GM23338 (cell line): Measurements from ENCODE around the gene NAP1L4. TPM values are rescaled to one million over a fixed set of nuclear protein-coding genes. Genes with fewer than 3 reads are reported as not detected.

ENCODE experiments used
- ATAC-seq: fragments of 200-7000 bp; cut with Tn5 transposase; 3 replicates; pipeline ENCODE4 v1.9.1; 2020
- DNase-seq: peaks from one replicate; pipeline ENCODE4 v3.0.0-alpha.2; 2015; ENCODE audit warnings: low spot score
- H2AFZ ChIP-seq: fragments of 200-600 bp; sonication (generic); 2 replicates; pipeline ENCODE4 v1.8.0; 2016; ENCODE audit warnings: antibody characterized with exemption, mild to moderate bottlenecking, moderate library complexity
- H3F3A ChIP-seq: fragments of 200-600 bp; sonication (generic); replicated peaks from 2 replicates; pipeline ENCODE4 v1.8.0; 2017; ENCODE audit warnings: antibody characterized with exemption, mixed run types, low read depth
- H3K27ac ChIP-seq: fragments of 200-600 bp; sonication (generic); 2 replicates; pipeline ENCODE4 v1.6.1; 2016; ENCODE audit warnings: low read depth
- H3K27me3 ChIP-seq: fragments of 200-600 bp; sonication (generic); 2 replicates; pipeline ENCODE4 v1.8.0; 2016; ENCODE audit warnings: mild to moderate bottlenecking, mixed run types, moderate library complexity; ENCODE audit not compliant: insufficient read depth
- H3K36me3 ChIP-seq: fragments of 200-600 bp; sonication (generic); 2 replicates; pipeline ENCODE4 v1.8.0; 2016; ENCODE audit warnings: mild to moderate bottlenecking; ENCODE audit not compliant: insufficient read depth
- H3K4me1 ChIP-seq: fragments of 200-600 bp; sonication (generic); 2 replicates; pipeline ENCODE4 v1.8.0; 2016; ENCODE audit warnings: mild to moderate bottlenecking, moderate library complexity; ENCODE audit not compliant: insufficient read depth
- H3K4me2 ChIP-seq: fragments of 200-600 bp; sonication (generic); 2 replicates; pipeline ENCODE4 v1.7.1; 2017; ENCODE audit warnings: mixed run types
- H3K4me3 ChIP-seq: fragments of 200-600 bp; sonication (generic); 2 replicates; pipeline ENCODE4 v1.6.1; 2016; ENCODE audit warnings: mixed run types
- H3K79me2 ChIP-seq: fragments of 200-600 bp; sonication (generic); replicated peaks from 2 replicates; pipeline ENCODE4 v1.8.0; 2017; ENCODE audit warnings: mild to moderate bottlenecking; ENCODE audit not compliant: insufficient read depth
- H3K9me2 ChIP-seq: fragments of 200-600 bp; sonication (generic); 2 replicates; pipeline ENCODE4 v1.8.0; 2017; ENCODE audit not compliant: insufficient read depth
- H4K20me1 ChIP-seq: fragments of 200-600 bp; sonication (generic); replicated peaks from 2 replicates; pipeline ENCODE4 v1.8.0; 2017; ENCODE audit warnings: mild to moderate bottlenecking; ENCODE audit not compliant: insufficient read depth
- H3K27ac Mint-ChIP-seq: 2 replicates; pipeline ENCODE4 v1.8.0; 2020; ENCODE audit warnings: inconsistent platforms, mild to moderate bottlenecking, moderate library complexity, mixed read lengths
- H3K27me3 Mint-ChIP-seq: 3 replicates; pipeline ENCODE4 v1.8.0; 2022; ENCODE audit warnings: low read depth, mild to moderate bottlenecking, moderate library complexity, mixed read lengths, inconsistent platforms; ENCODE audit not compliant: insufficient read depth, poor library complexity
- H3K36me3 Mint-ChIP-seq: 3 replicates; pipeline ENCODE4 v1.8.0; 2021; ENCODE audit warnings: low read depth, mild to moderate bottlenecking, inconsistent platforms, moderate library complexity, mixed read lengths
- H3K4me1 Mint-ChIP-seq: 3 replicates; pipeline ENCODE4 v1.8.0; 2020; ENCODE audit warnings: mild to moderate bottlenecking, inconsistent platforms, mixed read lengths
- H3K4me3 Mint-ChIP-seq: 3 replicates; pipeline ENCODE4 v1.8.0; 2021; ENCODE audit warnings: moderate library complexity, mild to moderate bottlenecking, inconsistent platforms, mixed read lengths
- H3K9me3 Mint-ChIP-seq: 3 replicates; pipeline ENCODE4 v1.8.0; 2020; ENCODE audit warnings: moderate library complexity, mild to moderate bottlenecking, inconsistent platforms, mixed read lengths
- CREB1 ChIP-seq: fragments of 250-450 bp; sonication (Bioruptor Pico); IDR thresholded peaks from 2 replicates; pipeline ENCODE4 v1.5.0; 2020; ENCODE audit warnings: low read depth, mild to moderate bottlenecking, moderate library complexity
- ETS1 ChIP-seq: IDR thresholded peaks from 2 replicates; pipeline ENCODE4 v1.6.1; 2016; ENCODE audit warnings: antibody characterized with exemption
- EZH2 ChIP-seq: fragments of 200-600 bp; sonication (generic); IDR thresholded peaks from one replicate; pipeline ENCODE4 v1.8.0; 2017; ENCODE audit warnings: antibody characterized with exemption, mild to moderate bottlenecking, low read depth; ENCODE audit not compliant: unreplicated experiment
- EZH2phosphoT487 ChIP-seq: fragments of 200-600 bp; sonication (generic); IDR thresholded peaks from one replicate; pipeline ENCODE4 v1.8.1; 2018; ENCODE audit warnings: antibody characterized with exemption; ENCODE audit not compliant: unreplicated experiment
- JUNB ChIP-seq: IDR thresholded peaks from one replicate; pipeline ENCODE4 v1.6.1; 2016; ENCODE audit warnings: antibody characterized with exemption; ENCODE audit not compliant: unreplicated experiment
- NANOG ChIP-seq: IDR thresholded peaks from 2 replicates; pipeline ENCODE4 v1.6.1; 2016; ENCODE audit warnings: antibody characterized with exemption, borderline replicate concordance
- POLR2AphosphoS5 ChIP-seq: IDR thresholded peaks from 2 replicates; pipeline ENCODE4 v1.6.1; 2016; ENCODE audit warnings: antibody characterized with exemption, low read depth
- REST ChIP-seq: IDR thresholded peaks from one replicate; pipeline ENCODE4 v1.6.1; 2018; ENCODE audit warnings: antibody characterized with exemption; ENCODE audit not compliant: unreplicated experiment
- STAT1 ChIP-seq: IDR thresholded peaks from one replicate; pipeline ENCODE4 v1.6.1; 2016; ENCODE audit warnings: antibody characterized with exemption; ENCODE audit not compliant: unreplicated experiment
- ZNF114 ChIP-seq: fragments of 250-450 bp; sonication (Bioruptor Pico); IDR thresholded peaks from 2 replicates; pipeline ENCODE4 v1.5.0; 2020; ENCODE audit warnings: mild to moderate bottlenecking, moderate library complexity
- ZNF331 ChIP-seq: fragments of 250-450 bp; sonication (Bioruptor Pico); IDR thresholded peaks from 2 replicates; pipeline ENCODE4 v1.5.0; 2020; ENCODE audit warnings: low read depth, mild to moderate bottlenecking, moderate library complexity
- ZNF462 ChIP-seq: fragments of 250-450 bp; sonication (Bioruptor Pico); IDR thresholded peaks from 2 replicates; pipeline ENCODE4 v1.5.0; 2020; ENCODE audit warnings: mild to moderate bottlenecking, moderate library complexity
- polyA plus RNA-seq: library from polyadenylated mRNA; unstranded; fragments of >200 nt; fragmentation: Nextera tagmentation; extraction: Ambion mirVana; gene quantifications from 2 replicates; pipeline ENCODE4 v1.2.1, GENCODE V29; 2016
- total RNA-seq: library from RNA; depleted of rRNA; stranded (reverse); fragments of >200 nt; shearing (Covaris generic); gene quantifications from 2 replicates; pipeline ENCODE4 v1.2.3, GENCODE V29; 2014
- TF ChIP-seq, protein P1 (sequence below), 2 experiments: fragments of 200-600 bp in 1 of 2; sonication (generic) in 1 of 2; conservative IDR thresholded peaks; 2 replicates each; pipeline versions ENCODE4 v1.5.1 to v1.6.1; 2016 to 2017; ENCODE audit warnings: antibody characterized with exemption in 2 of 2, low read depth in 2 of 2, mild to moderate bottlenecking in 2 of 2, moderate library complexity in 1 of 2

The NAP1L4 gene
- total and polyA plus RNA-seq, 2 experiments from 2014 or later, result 181 to 189 TPM

DNA sequence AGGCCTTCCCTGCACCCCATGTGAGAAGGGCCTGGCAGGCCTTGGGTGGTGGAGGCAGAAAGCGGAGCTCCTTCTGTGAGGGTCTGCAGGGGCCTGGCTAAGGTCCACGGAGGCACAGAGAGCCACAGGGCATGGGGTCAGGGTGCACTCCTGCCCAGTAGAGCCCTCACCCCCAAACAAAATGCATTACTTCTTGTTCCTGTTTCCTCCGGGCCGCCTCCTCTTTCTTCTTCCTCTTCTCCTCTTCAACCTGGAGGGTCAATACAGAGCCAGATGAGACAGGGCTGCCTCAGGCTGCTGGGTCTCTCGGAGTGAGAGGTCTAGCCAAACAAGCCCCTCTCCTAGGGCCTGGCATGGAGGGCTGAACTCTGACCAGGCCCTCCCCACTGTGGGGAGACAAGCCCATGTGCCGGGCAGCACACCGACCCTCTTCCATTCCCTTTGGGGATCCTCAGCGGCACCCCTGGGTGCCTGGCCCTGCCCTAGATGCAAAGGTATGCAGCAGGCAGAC, 10.3 kb upstream of the NAP1L4 start (continued):
- no peak for TF ChIP-seq ZNF462 (CRISPR knock-in tag)
- no peak for TF ChIP-seq CREB1
- no peak for TF ChIP-seq EZH2
- TF ChIP-seq JUNB, result no peak
- no peak for TF ChIP-seq ZNF331
- no peak for TF ChIP-seq STAT1
- TF ChIP-seq POLR2AphosphoS5, result no peak
- TF ChIP-seq ZNF114 (CRISPR knock-in tag), result no peak
- no peak for TF ChIP-seq EZH2phosphoT487

GRCh38 chr11:3001496-3001895, 9.4 kb upstream of the NAP1L4 start:
- H3K4me1 ChIP-seq, result no peaks in the 10 kb centered on the region; the same call in 1 of the 2 replicates
- H3K79me2 ChIP-seq, result no peaks in the 10 kb centered on the region
- no peak overlapping the region for H3K4me2 ChIP-seq
- Mint-ChIP-seq H3K4me1 (peaks cover 3% of the 10 kb centered on the region; the same call in 2 of the 3 replicates), H3K9me3 (no peaks in the 10 kb centered on the region), H3K27ac (no peak overlapping the region), H3K36me3 (peaks cover 63% of the 10 kb centered on the region), H3K4me3 (no peak overlapping the region), H3K27me3 (peaks cover 5% of the 10 kb centered on the region)
- H3K27ac ChIP-seq, result no peak overlapping the region
- H3K27me3 ChIP-seq, result no peaks in the 10 kb centered on the region
- no peak overlapping the region for H3K4me3 ChIP-seq
- ATAC-seq, result no peak
- peaks cover 21% of the 10 kb centered on the region for H3K36me3 ChIP-seq
- no peak overlapping the region for H2AFZ ChIP-seq
- H4K20me1 ChIP-seq, result no peaks in the 10 kb centered on the region; the same call in 1 of the 2 replicates
- H3K9me2 ChIP-seq, result no peaks in the 10 kb centered on the region
- DNase-seq, result no peak
- H3F3A ChIP-seq, result 0 out of 2 replicates have a peak, but pooled peaks cover 9% of the 10 kb centered on the region
- TF ChIP-seq, protein P1, sequence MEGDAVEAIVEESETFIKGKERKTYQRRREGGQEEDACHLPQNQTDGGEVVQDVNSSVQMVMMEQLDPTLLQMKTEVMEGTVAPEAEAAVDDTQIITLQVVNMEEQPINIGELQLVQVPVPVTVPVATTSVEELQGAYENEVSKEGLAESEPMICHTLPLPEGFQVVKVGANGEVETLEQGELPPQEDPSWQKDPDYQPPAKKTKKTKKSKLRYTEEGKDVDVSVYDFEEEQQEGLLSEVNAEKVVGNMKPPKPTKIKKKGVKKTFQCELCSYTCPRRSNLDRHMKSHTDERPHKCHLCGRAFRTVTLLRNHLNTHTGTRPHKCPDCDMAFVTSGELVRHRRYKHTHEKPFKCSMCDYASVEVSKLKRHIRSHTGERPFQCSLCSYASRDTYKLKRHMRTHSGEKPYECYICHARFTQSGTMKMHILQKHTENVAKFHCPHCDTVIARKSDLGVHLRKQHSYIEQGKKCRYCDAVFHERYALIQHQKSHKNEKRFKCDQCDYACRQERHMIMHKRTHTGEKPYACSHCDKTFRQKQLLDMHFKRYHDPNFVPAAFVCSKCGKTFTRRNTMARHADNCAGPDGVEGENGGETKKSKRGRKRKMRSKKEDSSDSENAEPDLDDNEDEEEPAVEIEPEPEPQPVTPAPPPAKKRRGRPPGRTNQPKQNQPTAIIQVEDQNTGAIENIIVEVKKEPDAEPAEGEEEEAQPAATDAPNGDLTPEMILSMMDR (conservative IDR thresholded peaks at IDR 0.05; ENCODE audit: low read depth in 2 of 2), result no peak
- TF ChIP-seq POLR2AphosphoS5, result no peak
- no peak for TF ChIP-seq REST
- TF ChIP-seq ZNF114 (CRISPR knock-in tag), result no peak
- TF ChIP-seq EZH2, result no peak
- TF ChIP-seq NANOG, result no peak
- TF ChIP-seq CREB1, result no peak
- no peak for TF ChIP-seq ETS1
- TF ChIP-seq STAT1, result no peak
- no peak for TF ChIP-seq JUNB
